Activated CD4-positive, alpha-beta T cell treated with anti-CD3 and anti-CD28 coated beads, Interleukin-2, amount 50 U/mL, for 48 hours (primary cell): ENCODE results near the gene C2orf78.
"Not testable (repeated sequence)": the region's sequence is repeated elsewhere in the genome, so short reads cannot be mapped to it uniquely, and the experiment has no call there.

Source experiments
- DNase-seq, 2 experiments: peaks; one replicate each; pipeline ENCODE4 v3.0.0-alpha.2; 2020

Gene C2orf78, protein sequence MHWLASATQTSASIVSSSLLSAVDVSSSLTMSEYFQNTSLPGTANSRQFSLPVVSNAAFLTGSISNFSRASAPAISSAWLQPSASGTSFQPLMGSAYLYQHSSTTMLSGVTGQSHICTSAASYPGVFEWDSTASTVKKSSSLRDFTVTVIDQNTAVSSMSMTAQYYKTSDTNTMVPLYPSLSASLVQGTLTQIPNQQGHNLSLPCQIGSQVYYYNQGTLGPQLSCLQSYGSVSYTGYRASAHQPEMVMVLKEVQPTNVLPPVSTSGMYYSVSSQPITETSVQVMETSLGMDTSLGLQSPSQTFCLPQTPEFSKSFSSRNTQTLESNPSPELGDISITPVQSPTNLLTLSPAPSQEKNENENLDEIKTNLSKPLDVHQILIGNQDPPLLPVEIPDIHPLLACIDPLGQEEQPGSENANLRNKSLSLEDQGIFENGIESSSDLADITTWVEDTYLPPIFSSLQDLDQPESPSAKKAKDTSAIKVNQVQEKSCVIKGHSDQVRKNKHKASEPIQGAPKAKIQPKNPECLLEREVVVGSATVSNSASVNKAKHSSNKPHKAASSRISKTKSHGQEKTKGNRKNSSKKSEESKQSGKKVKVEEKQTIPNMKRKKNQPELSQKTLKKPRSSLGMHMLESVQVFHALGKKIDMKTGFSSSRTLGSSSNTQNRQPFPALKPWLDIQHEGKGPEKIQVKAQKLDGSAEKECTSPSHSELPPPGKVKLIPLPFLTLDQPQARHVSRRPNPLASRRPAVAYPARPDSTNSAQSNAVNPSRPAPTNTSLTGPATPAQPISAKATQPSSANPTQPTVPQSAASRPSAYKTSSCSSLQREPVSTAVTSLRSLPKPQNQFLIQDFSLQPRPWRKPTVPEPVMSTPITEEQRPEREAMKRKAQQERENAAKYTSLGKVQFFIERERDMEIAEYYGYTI

DNA sequence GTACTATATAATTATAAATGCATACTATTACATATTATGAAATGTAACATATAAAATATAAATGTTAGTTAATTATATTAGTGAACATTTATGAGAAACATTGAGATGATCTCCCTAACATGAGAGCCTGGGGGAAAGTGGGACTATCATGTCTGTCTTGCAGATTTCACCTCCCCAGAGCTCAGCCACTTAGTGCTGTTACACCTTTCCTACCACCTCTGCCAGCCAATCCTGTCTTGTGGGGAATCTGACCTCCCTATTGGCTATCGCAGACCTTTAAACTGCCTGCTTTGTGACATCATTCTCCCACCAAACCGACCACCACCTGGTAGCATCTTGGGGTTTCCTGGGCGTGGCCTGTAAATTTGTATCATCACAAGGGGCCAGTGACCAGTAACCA lies at the start of gene C2orf78:
Gene C2orf78, plus strand, starts transcription at position 301 of the 400 bp plus-strand sequence. CDS start 127 bp downstream, outside the sequence.
- DNase-seq: not testable (repeated sequence)

DNA sequence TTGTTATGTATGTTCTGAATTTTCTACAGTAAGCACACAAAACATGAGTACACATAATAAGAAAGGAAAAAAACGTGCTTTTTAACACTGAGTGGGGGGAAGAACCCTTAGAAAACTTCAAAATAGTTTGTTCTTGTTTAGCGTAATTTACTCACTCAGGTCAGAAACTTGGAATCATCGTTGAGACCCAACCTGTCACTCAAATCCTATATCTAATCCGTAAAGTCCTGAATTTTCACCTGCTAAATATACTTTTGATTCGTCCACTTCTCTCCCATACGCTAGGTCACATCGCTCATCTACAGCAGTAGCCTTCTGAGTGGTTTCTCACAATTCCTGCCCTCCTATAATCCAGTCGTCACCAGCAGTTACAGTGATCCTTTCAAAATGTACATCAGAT lies 47.6 kb upstream of the C2orf78 start:
- no peak for DNase-seq

DNA sequence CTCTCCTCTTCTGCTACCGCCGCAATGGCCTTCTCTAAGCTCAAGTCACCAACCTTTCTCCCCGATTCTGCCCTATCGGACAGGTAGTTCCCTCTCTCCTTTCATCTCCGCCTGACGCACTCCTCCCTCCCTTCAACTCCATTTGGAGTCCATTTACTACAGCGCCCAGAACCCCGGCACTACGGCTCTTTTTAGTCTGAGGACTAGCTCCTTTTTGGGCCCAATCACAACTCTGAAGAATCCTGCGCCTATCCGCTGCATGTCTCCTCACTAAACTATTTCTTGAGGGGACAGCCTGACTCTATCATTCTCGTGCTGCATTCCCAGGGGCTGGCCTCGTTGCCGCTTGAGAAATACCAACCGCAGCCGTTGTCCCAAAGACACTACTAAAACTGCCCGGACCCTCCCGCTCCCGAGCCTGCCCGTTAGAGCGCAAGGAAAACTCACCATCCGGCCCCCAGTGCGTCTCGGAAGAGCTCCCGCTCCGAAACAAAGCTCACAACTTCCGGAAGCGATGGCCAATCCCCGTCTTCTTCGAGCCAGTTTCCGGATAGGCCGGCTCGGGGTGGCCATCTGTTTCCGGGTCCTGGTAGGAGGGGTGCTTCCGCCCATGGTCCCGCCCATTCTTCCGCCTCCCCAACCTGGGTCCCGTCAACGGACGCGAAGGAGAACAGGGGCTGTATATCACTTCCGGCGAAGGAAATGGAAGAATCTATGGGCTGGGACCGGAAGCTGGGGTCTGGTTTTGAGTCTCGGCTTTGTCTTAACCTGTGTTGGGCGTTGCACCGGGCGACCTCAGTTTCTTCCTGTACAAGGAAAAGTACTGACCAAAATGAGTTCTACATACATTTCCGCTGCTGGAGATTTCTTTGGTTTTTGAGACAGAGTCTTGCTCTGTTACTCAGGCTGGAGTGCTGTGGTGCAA lies 46.9 kb upstream of the C2orf78 start, which contains the start of gene TPRKB:
Gene TPRKB, minus strand, starts transcription at position 491 of the 925 bp plus-strand sequence. CDS start 2,776 bp downstream, outside the sequence.
- peak; percentile 95 to 96 for DNase-seq

DNA sequence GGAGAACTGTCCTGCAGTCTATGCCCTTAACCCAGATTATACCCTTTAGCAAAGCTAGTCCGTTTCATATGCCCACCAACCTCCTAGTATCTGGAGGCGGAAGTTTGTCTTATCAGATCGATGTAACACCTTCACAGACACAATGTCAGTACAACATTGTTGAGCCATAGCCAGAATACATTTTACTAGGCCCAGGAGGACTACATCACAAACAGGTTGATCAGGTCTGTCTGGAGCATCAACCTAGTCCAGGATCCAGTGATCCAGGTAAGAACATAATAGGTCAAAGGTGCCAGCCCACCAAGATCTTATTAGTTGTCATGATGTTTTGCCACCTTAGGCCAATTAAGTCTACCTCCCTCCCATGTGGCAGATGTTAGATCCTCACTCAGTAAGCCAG lies 44.9 kb upstream of the C2orf78 start:
- no peak for DNase-seq

DNA sequence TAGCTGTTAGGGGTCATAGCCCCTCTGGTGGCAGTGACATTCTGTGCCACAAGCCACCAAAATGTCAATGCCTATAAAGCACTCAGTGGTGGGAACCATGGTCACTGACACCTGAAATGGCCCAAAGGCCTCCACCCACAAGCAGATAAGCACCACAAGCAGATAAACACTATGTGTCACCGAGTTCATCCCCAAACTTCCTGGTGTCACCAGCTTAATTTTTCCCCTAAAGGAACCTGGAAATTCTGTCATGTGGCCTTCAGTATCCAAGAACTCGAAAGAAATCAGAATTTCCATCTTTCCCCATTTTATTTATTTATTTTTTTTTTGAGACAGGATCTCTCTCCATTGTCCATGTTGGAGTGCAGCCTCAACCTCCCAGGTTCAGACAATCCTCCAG lies 43.2 kb upstream of the C2orf78 start:
- DNase-seq: no peak

DNA sequence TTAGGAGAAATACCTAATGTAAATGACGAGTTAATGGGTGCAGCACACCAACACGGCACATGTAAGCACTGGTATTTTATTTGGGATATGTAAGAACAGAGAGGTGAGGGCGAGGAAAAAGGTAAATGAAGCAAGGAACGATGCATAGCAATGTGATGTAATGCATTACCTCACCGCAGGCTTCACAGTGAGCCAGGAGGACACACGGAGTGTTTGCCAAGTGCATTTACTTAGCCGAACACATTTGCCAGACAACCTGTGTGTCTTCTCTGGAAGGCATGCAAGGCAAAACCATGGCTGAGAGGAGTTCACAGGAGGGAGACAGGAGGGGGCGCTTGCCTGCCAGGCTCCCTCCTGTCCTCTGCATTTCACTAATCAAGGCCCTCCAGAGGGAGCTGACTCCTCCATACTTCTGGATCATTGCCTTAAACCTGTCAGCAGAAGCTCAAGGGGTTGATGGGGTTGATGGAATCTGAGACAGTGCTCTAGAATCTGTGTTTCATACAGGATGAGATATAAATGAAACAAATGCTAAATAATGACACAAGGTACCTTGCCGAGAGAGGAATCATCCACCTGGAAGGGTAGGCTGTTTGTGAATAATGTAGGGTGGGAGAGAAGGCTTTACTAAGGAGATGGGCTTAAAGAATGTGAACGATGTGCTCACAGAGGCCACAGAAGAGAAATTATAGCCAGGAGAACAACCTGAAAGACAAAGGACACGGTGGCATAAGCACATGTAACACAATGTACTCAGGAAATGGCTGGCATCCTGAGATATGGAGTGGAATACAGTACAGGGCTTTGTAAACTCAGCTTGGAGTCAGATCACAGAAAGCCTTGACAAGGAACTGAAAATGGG lies 37.7 kb upstream of the C2orf78 start:
- no peak for DNase-seq

DNA sequence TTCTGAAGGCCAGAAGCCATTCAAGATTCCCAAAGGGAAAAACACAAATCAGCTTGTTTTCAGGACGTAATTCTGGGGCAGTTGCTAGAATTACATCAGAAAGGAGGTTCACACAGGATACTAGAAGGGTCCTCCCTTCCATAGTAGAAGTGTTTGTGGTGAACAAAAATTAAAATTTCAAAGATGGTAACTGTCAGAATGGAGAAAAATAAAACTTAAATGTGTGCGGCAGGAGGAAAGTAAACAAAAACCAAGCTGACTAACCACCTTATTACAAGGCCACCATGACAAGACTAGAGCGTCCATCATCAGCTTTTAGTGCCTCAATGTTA lies 37.1 kb upstream of the C2orf78 start:
- no peak for DNase-seq

DNA sequence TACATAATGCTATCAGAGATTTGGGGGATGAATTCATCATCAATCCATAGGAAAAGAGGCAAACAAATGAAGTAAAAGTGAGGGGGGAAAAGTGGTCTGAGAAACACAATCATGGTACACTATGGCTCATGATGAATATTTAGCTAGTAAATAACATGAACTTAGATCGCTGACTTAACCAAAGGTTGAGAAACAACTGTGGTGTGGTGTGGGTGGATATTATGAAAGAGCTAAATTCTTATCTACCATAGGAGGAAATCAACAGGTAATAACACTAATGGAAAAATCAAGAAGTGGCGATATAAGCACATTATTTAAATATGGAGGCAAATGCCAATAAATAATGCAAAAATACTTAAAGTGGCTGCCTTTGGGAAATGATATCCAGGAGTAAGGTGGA lies 34.7 kb upstream of the C2orf78 start:
- no peak for DNase-seq

DNA sequence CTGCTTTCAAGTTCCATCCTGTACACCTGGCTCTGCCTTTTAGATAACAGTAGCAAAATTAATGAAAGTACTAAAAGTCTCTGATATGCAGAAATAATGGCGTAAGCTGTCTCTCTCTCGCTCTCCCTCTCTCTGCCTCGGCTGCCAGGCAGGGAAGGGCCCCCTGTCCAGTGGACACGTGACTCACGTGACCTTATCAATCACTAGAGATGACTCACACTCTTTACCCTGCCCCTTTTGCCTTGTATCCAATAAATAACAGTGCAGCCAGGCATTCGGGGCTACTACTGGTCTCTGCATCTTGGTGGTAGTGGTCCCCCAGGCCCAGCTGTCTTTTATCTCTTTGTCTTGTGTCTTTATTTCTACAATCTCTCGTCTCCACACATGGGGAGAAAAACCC lies 29.7 kb upstream of the C2orf78 start:
- DNase-seq: not testable (repeated sequence)

DNA sequence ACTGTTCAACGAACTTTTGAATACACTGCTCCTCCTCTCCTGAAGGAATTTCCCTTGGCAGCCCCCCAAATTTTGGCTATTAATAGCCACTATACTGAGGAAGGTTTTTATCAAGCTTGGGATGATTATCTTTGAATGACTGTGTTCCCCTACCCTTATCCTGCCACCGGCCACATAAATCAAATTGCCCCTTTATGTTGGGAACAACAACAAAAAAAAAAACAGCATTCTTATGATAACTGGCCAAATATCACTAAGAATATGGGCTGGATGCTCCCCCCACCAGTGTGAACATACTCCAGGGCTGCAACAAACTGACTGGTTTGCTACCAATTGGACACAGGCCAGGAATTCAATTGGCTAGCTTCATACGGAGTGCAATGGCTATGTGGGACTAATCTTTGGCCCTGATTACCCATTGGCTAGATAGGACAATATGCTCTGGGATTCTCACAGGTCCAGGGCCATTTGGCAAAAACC lies 24.7 kb upstream of the C2orf78 start:
- DNase-seq: no peak

DNA sequence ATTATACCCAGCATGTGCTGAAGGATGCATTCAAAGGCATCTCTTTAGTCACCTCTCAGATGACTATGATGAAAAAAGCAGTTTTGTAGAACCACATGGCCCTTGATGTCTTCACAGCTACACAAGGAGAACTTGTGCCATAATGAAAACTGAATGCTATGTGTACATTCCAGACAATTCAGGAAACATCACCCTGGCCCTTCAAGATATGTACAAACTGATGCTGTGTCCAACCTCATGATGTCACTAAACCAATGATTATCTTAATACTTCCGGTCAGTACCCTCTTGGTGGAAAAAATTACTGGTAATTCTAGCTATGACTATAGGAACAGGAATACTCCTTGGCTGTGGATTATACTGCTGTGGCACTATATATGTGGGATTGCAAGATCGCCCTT lies 24.1 kb upstream of the C2orf78 start:
- DNase-seq: no peak

DNA sequence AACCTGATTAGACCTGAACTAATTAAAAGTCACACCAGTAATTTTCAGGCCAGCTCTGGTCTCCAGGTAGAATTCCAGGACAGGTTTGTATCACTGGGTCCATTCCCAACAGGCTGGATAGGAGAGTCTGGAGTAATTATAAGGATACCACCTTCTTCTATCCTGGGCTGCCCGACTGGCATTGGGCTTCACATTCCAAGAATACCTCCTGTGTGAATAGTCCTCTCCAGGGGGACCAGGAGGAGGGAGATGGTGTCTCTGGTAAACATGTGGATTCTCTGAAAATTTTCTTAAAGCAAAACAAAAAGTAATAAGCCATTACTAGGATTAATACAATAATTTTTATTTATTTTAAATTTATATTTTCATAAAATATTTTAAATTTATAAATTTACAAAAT lies 21.4 kb upstream of the C2orf78 start:
- DNase-seq: no peak

DNA sequence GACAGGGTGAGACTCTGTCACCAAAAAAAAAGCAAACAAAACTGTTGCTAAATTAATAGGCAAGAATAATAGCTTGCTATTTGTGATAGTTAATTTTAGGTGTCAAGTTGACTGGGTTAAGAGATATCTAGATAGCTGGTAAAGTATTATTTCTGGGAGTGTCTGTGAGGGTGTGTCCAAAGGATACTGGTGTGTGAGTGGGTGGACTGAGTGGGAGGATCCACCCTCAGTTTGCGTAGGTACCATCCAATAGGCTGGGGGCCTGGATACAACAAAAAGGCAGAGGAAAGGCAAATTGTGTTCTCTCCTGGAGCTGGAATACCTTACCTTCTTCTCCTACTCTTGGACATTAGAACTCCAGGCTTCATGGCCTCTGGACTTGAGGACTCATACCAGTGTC lies 19.0 kb upstream of the C2orf78 start:
- DNase-seq: no peak

DNA sequence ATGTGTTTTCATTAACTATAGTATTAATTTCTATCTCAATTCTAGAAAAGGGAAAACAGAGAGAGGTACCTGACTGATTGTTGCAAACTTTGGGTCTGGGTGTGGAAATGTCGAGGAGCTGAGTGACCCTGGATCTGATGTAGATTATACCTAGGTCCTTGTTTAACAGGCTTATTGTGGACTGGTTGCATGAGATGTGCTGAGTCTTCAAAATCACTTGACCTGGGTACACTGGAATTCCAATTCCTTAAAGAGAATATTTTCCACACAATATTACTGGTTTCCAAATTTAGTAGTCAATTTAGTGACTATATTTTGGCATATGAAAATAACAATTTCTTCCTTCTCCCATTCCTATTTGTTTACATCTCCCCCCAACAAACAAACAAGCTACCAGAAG lies 17.6 kb upstream of the C2orf78 start:
- DNase-seq: no peak

DNA sequence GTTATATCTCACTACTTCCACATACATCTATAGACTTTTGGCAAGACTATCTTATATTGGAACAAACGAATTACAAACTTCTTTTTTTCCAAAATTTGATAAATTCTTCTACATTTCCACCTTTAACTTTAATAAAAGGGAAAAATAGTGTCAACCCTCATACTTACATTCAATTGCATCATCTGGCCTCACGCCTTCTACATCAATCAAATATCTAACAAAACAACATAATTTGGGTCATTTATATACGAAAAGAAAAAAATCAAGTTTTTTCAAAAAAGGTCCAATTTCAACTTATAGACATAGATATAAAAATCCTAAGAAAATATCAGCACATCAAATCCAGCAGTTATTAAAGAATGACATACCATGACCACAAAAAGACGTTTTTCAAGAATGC lies 17.0 kb upstream of the C2orf78 start:
- DNase-seq: no peak

DNA sequence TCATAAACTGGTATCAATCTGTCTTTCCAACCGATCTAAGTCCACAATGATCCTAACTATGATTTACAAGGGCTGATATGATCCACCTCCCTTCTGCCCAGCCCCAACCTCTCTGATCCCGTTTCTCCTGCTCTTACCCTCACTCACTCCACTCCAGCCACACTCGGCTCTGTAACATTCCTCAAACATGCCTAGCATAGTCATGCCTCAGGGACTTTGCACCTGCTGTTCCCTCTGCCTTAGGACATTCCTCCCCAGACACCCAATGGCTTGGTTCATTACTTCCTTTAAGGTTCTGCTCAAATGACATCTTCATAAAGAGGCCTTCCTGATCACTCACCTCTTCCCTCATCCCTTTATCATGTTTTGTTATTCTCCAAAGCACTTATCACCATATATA lies 13.3 kb upstream of the C2orf78 start:
- no peak for DNase-seq

DNA sequence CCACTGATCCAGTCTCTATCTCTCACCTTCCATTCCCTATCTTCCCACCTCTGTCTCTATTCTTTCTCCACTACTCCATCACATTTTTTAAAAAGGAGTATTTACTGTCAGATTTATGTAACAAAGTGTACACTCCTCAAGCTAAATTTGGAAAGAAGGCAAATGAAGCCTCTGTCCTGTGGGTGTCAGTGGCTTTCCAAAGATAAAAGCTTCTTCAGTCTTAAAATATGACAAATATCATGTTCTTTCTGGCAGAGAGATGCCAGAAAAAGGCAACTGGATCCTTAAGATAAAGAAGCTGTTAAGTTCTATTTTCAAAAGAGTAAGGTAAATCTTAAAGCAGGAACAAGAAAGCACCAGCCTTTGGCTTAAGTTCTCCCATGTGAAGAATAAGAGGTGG lies 11.2 kb upstream of the C2orf78 start:
- DNase-seq: no peak

DNA sequence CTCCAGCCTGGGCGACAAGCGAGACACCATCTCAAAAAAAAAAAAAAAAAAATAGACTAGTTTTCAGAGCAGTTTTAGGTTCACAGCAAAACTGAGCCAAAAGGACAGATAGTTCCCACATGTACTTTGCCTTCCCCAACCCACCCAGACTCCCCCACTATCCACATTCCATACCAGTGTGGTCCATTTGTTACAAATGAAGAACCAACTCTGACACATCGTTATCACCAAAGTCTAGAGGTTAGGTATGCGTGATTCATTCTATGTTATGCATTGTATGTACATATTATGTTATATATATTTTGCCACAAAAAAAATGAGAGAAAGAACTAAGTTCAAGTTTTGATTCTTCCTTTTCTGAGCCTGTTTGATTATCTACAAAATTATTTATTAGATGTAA lies 7.6 kb upstream of the C2orf78 start:
- no peak for DNase-seq

DNA sequence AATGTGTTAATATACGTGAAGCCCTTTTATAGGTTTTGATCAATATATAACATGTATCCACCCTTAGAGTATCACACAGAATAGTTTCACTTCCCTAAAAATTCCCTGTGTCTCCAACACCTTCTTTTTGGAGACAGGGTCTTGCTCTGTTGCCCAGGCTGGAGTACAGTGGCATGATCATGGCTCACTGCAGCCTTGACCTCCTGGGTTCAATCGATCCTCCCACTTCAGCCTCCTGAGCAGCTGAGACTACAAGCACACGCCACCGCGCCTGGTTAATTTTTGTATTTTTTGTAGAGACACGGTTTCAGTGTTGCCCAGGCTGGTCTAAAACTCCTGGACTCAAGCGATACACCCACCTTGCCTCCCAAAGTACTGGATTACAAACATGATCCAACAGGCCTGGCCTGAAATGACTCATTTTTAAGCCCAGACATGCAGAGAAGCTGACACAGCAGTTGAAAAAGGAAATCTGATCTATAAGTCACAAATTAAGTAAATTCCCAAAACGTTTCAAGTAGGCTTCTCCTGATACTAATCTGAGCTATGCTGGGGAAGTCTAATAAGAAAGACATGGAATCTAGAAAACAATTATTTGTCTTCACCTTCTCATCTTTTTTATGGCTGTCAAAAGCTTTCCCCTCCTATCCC lies 7.0 kb upstream of the C2orf78 start:
- no peak for DNase-seq

DNA sequence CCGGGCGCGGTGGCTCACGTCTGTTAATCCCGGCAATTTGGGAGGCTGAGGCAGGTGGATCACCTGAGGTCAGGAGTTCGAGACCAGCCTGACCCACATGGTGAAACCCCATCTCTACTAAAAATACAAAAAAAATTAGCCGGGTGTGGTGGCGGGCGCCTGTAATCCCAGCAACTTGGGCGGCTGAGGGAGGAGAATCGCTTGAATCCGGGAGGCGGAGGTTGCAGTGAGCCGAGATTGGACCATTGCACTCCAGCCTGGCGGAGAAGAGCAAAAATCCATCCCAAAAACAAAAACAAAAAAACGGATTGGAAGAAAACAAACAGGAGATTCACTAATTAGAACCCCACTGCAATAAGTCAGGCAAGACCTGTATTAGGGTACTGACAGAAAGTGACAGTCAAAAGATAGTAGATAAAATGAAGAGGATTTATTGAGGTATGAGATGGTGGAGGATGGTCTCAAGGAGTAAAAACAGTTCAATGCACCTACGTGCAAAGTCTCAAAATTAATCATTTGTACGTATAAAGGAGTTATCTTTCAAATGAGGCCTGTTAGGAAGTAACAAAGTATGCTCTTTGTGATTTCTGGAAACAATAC lies 5.0 kb upstream of the C2orf78 start:
- not testable (repeated sequence) for DNase-seq
